Skeletal muscle tissue (tissue), 1 donor: Measurements from ENCODE around the gene RPA3. TPM values are rescaled to one million over a fixed set of nuclear protein-coding genes. Genes with fewer than 3 reads are reported as not detected.

Experiments used
- total RNA-seq: library from RNA; depleted of rRNA; stranded (reverse); fragments of >200 nt; gene quantifications from one replicate; pipeline ENCODE4 v1.2.3, GENCODE V29; 2014

Gene RPA3
- total RNA-seq, 1 donor from 2014 or later, result 14.1 TPM

Other genes with a start within 250 kb of the RPA3 start
- gene COL28A1, start 182.7 kb downstream of the RPA3 start, total RNA-seq, result 2.1 TPM
- gene MIOS, start 151.7 kb downstream of the RPA3 start, total RNA-seq, result 35.5 TPM
- gene UMAD1, start 77.9 kb downstream of the RPA3 start, total RNA-seq, result 5.2 TPM